ENCODE data around the gene PARP12. TPM values are rescaled to one million over a fixed set of nuclear protein-coding genes. Genes with fewer than 3 reads are reported as not detected.

The PARP12 gene
- total and polyA plus RNA-seq, 9 of the 15 experiments (the other 6 are each of a cell fraction or from before 2014, with no cell fraction given) = 4.6 to 40.4 (median 23.5) TPM

DNA sequence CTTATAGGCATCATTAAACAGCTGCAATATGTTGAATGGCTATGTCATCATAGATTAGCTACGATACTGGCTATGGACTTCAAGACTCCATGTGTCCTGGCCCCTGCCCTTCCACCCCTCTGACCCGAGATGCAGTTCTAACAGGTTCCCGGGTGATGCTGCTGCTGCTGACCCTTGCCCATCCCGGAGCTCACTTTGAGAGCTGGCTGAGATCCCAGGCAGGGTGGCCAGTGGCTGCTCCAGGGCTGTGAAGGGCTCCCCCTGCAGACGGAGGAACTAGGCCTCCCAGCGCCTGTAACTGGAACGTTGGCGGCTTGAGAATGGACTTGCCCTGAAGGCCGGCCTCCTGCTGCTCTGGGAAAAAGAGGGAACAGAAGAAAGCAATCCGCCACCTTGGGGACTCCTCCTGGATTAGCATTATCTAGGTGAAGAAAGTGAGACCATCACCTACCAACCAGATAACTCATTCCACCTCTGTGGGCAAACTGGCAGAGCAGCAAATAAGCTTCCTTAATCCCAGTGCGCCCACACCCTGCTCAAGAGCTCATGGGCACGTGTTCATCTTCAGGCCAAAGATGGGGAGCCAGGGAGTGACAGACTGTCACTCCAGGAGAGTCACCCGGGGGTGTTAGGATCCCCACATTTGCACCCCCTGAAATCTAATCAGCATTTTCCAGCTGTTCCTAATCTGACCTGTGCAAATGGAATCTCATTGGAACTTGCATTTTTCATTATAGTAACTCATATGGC is 56.8 kb downstream of the PARP12 start (continued):
- TF ChIP-seq, protein P1, sequence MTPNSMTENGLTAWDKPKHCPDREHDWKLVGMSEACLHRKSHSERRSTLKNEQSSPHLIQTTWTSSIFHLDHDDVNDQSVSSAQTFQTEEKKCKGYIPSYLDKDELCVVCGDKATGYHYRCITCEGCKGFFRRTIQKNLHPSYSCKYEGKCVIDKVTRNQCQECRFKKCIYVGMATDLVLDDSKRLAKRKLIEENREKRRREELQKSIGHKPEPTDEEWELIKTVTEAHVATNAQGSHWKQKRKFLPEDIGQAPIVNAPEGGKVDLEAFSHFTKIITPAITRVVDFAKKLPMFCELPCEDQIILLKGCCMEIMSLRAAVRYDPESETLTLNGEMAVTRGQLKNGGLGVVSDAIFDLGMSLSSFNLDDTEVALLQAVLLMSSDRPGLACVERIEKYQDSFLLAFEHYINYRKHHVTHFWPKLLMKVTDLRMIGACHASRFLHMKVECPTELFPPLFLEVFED (CRISPR knock-in tag; conservative IDR thresholded peaks at IDR 0.05) = no peak
- TF ChIP-seq KLF6 (CRISPR knock-in tag; IDR thresholded peaks at IDR 0.05; ENCODE audit: borderline replicate concordance) (no peak), KDM5B (IDR thresholded peaks at IDR 0.05; ENCODE audit: insufficient replicate concordance, low read depth, low read length) (no peak), IRF2 (CRISPR knock-in tag; IDR thresholded peaks at IDR 0.05) (no peak), HDGF (IDR thresholded peaks at IDR 0.05) (no peak), HMG20B (CRISPR knock-in tag; IDR thresholded peaks at IDR 0.05) (no peak), ZNF23 (CRISPR knock-in tag; IDR thresholded peaks at IDR 0.05) (no peak), ZNF707 (CRISPR knock-in tag; conservative IDR thresholded peaks at IDR 0.05) (no peak), ZFPM2 (CRISPR knock-in tag; IDR thresholded peaks at IDR 0.05) (no peak), ZFP36 (IDR thresholded peaks at IDR 0.05; ENCODE audit: low read depth, low read length, partially characterized antibody) (peak; percentile 25)
- TF ChIP-seq, protein P2, sequence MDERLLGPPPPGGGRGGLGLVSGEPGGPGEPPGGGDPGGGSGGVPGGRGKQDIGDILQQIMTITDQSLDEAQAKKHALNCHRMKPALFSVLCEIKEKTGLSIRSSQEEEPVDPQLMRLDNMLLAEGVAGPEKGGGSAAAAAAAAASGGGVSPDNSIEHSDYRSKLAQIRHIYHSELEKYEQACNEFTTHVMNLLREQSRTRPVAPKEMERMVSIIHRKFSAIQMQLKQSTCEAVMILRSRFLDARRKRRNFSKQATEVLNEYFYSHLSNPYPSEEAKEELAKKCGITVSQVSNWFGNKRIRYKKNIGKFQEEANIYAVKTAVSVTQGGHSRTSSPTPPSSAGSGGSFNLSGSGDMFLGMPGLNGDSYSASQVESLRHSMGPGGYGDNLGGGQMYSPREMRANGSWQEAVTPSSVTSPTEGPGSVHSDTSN (CRISPR knock-in tag; IDR thresholded peaks at IDR 0.05; ENCODE audit: low read depth) = no peak
- TF ChIP-seq, protein P2 (tag; conservative IDR thresholded peaks at IDR 0.05; ENCODE audit: low read depth) = no peak
- TF ChIP-seq, protein P3, sequence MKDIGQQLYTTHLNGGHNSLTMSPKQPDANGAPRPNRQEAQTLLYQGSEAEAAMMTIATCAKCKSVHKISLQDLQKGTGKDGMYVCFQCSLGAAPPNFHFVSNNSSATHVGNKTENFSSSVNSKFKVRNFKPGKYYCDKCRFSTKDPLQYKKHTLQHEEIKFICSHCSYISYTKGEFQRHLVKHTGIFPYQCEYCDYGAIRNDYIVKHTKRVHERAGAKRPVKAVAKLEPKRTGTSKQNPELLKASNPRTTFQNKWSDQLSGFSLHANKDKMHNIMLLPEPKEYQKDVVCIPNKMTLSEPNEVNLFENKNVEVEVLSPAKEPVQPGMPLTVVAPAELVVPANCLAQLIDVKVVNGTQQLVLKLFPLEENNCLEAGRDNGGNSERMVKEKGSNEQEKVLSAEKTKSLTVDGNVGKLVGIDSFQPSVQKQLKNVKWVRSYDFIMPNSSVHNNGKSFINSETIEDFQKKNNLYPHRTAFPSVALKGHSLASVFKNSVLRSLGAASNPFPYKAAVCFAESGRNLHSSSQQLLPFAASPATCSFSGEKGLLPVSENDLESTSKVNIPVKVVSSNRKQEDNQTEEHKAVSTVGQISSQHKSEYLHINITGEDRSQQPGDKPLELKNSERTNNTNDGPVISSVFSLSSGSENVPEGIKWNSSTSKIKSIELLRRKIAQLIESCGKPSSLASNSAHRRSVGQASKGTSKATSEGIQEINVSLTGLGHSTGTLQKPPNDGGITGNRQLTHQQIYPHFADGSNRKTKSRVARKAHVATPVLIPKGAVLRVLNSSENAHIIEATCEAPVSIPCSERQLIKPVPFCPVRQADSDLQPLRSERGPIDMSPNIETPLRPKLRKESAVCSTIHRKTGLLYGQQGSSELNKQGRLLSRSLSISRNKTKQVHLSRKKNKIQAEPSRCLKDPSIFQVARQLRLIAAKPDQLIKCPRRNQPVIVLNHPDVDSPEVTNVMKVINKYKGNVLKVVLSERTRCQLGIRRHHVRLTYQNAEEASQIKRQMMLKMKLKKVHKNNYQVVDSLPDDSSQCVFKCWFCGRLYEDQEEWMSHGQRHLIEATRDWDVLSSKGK (CRISPR knock-in tag; IDR thresholded peaks at IDR 0.05) = no peak
- TF ChIP-seq, protein P4, sequence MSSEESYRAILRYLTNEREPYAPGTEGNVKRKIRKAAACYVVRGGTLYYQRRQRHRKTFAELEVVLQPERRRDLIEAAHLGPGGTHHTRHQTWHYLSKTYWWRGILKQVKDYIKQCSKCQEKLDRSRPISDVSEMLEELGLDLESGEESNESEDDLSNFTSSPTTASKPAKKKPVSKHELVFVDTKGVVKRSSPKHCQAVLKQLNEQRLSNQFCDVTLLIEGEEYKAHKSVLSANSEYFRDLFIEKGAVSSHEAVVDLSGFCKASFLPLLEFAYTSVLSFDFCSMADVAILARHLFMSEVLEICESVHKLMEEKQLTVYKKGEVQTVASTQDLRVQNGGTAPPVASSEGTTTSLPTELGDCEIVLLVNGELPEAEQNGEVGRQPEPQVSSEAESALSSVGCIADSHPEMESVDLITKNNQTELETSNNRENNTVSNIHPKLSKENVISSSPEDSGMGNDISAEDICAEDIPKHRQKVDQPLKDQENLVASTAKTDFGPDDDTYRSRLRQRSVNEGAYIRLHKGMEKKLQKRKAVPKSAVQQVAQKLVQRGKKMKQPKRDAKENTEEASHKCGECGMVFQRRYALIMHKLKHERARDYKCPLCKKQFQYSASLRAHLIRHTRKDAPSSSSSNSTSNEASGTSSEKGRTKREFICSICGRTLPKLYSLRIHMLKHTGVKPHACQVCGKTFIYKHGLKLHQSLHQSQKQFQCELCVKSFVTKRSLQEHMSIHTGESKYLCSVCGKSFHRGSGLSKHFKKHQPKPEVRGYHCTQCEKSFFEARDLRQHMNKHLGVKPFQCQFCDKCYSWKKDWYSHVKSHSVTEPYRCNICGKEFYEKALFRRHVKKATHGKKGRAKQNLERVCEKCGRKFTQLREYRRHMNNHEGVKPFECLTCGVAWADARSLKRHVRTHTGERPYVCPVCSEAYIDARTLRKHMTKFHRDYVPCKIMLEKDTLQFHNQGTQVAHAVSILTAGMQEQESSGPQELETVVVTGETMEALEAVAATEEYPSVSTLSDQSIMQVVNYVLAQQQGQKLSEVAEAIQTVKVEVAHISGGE (CRISPR knock-in tag; IDR thresholded peaks at IDR 0.05) = no peak

All from K562 (cell line).